Activated CD8-positive, alpha-beta memory T cell treated with anti-CD3 and anti-CD28 coated beads for 48 hours (primary cell): ENCODE measurements around the gene TOMM20L.
A peak's percentile ranks its signal among the peaks of the same experiment; 100 is the strongest.
"Not testable (repeated sequence)": the region's sequence is repeated elsewhere in the genome, so short reads cannot be mapped to it uniquely, and the experiment has no call there.

ENCODE experiments used
- DNase-seq, 3 experiments: peaks; one replicate each; pipeline ENCODE4 v3.0.0-alpha.2; 2020; ENCODE audit warnings: low read depth in 2 of 3, low spot score in 2 of 3

TOMM20L gene

DNA sequence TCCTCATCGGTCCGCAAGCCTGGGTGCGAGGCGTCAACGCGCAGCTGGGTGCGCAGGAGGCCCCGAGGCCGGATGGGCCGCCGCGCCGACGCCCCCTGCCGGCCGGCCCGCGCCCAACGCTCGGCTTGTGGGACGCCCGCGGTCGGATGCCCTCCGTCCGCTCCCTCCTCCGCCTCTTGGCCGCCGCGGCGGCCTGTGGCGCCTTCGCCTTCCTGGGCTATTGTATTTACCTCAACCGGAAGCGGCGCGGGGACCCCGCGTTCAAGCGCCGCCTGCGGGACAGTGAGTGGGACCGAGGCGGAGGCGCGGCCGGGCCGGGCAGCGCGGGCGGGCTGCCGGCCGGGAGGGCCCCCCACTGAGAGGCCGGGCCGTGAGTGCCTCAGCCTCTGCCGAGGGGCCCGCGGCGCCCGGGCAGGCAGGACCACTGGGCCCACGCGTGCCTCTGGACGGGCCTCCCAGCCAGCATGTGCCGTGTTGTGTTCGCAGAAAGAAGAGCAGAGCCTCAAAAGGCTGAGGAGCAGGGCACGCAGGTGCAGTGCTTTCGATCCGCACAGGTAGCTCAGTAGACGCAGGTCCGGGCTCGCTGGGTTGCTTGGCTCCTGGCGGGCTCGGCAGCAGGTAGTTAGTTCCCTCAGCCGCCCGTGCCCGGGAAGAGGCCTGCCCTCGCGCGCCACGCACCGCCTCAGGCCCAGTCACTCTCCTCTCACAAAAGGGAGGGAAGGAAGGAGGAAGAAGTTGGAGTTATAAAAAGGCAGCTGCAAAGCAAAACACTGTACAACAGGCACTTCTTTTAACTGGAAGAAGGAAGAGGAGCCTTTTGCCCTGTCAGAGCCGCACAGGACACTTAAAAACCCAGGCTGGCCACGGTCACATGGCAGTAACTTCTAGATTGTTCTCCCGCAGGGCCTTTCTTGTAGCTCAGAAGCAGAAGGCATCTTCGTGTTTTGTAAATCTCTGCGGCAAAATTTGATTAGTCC, at the start of gene TOMM20L:
Gene TOMM20L (plus strand): TSS at position 119 of the 977 bp plus-strand sequence. CDS start 28 bp downstream, at position 147.
- DNase-seq, result peak; percentile 38 to 62 (median 42)

DNA sequence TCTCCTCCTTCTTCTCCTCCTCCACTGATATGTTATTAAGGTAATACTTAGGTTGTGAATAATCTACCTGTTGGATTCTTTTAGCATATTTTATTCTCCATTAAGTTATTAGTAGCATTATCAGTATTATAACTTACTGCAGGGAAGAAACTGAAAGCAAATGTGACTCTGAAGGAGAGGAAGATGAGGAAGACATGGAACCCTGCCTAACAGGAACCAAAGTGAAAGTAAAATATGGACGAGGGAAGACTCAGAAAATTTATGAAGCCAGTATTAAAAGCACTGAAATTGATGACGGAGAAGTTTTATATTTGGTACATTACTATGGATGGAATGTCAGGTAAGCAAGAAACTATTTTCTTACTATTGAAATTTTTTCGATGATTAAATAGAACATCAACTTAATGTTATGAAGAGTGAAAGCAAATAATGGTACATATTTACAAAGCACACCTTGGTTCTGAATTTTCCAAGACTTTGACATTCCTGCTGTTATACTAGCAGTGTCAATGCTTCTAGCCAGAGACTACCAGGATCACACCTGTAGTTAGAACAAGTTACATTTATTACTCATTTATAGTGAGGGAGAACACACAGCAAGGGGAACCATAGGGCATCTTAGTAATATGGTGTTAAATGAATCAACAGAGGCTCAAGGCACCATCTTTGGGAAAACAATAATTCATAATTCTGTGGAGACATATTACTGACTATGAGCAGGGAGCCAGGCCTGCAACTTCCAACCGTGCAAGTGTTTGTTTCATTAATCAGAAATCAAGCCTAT, 42.0 kb upstream of the TOMM20L start:
- DNase-seq, result no peak

DNA sequence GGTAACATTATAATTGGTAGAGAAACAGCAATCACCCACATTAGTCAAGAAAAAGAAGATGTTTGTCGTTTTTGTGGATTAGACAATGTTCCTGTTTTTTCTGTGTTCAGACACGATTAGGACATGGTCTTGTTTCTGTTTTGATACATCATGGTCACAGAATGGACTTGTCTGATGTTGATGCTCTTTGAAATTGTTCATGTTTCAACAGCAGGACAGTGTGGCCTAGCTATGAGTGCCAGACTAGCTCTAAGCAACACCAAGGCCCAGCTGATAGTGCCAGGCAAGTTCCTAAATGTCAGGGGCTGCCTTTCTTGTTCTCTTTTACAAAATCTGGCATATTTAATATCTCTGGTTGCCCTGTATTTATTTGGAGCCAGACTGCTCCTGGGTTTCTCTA, 40.9 kb upstream of the TOMM20L start:
- no peak for DNase-seq

DNA sequence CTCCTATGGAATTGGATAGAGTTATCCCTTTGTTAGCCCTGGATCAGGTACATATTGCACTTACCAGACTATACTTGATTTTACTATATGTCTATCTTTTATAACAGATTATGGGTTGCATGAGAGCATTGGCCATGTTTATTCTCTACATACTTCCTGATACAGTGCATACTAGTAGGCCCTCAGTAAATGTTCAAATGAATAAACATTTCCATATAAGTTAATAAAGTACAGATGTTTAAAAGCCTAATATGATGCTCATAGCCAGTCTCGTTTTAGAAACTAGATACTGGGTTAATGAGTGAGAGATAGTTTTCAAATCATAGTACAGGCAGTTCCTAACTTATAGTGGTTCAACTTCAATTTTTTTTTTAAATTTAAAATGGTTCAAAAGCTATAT, 39.5 kb upstream of the TOMM20L start:
- DNase-seq, result no peak

DNA sequence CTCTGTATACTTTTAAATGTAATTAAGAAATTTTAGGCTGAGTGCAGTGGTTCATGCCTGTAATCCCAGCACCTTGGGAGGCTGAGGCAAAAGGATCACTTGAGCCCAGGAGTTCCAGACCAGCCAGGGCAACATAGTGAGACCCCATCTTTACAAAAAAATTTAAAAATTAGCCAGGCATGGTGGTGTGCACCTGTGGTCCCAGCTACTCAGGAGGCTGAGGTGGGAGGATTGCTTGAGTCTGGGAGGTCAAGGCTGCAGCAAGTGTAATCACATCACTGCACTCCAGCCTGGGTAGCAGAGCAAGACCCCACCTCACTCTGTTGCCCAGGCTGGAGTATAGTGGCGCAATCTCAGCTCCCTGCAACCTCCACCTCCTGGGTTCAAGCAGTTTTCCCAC, 33.5 kb upstream of the TOMM20L start:
- not testable (repeated sequence) for DNase-seq

DNA sequence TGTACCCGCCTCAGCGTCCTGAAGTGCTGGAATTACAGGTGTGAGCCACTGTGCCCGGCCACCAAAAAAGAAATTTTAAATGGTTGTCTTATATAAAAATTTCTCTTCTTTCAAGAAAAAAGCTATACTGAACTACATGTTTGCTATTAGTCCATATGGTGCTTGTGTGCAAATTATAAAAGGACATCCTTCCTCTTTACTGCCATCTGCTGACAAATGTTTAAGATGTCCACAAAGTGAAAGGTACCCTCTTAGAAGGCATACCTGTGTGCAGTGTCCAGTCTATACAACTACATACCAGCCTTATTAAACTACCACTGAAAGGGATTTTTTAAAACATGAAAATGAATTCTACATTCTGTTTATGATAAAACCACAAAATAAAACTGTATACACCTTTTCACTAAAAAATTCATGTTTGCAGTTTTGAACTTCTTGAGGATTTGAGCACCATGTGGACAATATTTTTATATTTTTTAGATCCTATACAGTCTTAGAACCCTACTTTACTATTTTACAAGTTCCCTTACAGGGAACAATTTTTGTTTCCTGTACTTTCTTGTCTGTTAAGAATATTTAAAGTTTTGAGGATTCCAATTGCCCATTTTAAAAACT, 32.8 kb upstream of the TOMM20L start:
- DNase-seq, result no peak

DNA sequence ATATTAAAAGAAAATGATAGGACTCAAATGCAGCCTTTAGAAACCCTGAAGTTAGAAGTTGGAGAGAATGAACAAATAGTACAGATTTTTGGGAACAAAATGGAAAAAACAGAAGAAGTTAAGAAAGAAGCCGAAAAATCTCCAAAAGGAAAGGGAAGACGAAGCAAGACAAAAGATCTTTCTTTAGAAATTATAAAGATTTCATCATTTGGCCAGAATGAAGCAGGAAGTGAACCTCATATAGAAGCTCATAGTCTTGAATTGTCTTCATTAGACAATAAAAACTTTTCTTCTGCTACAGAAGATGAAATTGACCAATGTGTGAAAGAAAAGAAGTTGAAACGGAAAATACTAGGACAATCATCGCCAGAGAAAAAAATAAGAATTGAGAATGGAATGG, 31.4 kb upstream of the TOMM20L start:
- no peak for DNase-seq

DNA sequence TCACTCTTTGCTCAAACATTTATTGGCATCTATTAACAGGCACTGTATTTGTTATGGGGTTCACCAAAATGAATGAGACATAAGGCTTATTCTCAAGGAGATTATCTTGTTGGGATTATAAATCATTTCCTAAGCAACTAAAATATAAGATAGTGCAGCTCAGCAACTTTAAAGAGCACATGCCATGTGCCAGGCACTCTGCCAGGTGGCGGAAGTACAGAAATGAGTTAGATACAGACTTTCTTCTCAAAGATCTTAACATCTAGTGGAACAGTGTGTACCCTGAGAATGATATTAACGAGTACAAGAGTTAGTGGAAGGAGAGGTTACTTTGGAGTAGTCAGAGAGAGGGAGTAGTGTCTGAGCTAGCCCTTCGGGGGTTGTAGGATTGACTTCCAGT, 28.4 kb upstream of the TOMM20L start:
- no peak for DNase-seq

DNA sequence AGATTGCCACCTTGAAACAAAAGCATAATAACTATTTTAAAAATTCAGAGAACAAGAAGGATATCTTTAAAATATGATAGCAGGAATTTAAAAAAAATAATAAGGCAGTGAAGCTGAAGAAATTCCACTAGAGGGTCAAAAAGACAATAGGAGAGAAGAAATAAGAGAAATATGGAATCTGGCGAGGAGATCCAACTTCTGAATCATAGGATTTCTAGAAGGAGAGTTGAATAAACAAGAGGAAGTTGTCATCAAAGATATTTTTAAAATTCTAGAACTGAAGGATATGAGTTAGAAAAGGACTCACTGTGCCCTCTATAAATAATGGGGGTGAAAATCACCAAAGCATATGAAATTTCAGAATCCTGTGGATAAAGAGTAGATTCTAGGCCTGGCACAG, 26.8 kb upstream of the TOMM20L start:
- no peak for DNase-seq

DNA sequence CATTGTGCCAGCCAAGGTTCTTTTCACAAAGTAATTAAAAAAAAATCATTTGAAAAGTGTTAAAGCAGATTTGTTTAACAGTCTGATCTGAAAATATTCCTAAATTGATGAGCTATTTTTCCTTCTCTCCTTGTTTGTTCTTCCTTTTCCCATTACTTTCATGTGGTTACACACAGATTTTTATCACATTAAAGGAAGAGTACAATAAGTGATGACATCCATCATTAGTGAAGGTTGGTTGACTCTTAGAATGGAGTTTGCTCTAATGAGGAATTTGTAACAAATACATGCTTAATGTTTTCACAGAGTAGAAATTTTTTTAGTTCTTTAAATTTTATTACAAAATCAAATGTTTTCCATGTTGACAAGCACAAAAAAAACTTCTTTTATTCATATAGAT, 18.9 kb upstream of the TOMM20L start:
- no peak for DNase-seq

DNA sequence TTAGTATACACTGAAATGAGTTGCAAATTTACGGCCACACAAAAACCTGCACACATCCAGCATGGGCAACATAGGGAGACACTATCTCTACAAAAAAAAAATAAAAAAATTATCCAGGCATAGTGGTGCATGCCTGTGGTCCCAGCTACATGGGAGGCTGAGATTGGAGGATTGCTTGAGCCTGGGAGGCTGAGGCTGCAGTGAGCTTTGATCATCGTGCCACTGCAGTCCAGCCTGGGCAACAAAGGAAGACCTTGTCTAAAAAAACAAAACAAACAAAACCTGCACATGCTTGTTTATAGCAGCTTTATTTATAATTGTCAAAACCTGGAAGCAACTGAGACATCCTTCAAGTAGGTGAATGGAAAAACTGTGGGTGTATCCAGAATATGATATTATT, 4.9 kb upstream of the TOMM20L start:
- no peak for DNase-seq

DNA sequence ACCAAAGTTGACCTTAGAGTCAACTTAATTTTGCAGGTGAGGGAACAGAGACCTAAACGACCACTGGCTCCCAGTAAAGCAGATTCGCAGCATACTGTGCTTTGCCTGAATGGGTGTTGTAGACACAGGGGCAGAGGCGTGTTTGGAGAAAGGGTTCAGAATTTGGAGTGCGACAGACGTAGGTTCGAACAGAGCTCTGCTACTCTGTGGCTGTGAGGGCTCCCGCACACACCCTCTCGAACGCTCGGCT, 243 bp upstream of the TOMM20L start:
- no peak for DNase-seq

DNA sequence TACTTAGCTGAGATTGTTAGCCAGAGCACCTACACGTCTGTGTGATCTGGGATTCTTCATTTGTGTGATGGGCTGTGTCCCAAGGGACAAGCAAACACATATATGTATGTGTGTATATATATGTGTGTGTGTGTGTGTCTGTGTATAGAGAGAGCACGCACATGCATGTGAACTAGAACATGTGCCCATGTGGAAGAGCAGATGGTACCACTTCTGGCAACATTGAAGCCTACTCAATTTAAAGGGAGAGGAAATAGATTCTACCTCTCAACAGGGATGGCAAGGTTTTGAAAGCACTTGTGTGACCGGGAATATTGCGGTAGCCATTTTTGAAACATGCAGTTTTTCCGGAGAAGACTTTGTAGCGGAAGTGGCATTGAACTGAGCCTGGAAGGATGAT, 1.4 kb downstream of the TOMM20L start:
- no peak for DNase-seq

DNA sequence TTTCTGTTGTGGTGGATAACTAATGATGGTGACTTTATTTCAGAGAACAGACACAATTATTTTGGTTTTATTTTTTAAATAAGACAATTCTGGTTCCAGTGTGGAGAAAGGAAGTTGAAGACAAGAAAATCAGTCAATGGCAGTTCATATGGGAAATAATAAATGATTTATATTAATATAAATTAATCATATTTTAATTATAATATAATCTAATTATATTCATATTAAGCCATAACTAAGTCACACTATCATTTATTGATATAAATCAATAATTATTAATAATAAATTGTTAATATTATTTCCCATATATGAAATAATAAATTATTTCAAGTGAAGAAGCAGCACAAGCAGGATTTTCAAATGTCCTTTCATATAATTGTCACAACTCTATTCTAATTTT, 2.8 kb downstream of the TOMM20L start:
- no peak for DNase-seq

DNA sequence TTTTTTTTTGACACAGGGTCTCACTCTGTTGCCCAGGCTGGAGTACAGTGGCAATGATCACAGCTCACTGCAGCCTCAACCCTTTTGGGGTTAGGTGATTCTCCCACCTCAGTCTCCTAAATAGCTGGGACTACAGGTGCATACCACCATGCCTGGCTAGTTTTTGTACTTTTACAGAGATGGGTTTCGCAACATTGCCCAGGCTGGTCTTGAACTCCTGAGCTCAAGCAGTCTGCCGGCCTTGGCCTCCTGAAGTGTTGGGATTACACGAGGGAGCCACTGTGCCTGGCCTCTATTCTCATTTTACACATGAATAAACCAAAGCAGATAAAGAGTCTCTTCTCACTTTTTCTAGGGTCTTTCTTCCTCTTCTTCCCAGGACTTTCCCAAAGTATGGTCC, 3.2 kb downstream of the TOMM20L start:
- no peak for DNase-seq

DNA sequence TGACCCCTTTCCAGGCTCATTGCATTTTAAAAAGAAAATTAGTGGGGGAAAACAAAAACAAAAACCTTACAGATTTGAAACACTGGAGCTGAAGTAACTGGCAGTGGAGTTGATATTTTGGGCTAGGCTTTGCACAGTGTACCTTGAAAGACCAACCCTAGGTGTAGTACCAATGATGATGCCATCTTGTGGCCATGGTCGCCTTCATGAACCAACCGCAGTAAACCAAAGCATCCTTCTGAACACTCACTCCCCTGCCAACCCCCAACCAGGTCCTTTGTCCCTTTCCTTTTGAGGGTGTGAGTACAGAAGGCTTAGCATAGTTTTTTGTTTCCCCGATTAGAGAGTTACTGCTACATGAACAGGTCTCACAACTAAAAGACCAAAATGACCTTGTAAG, 5.9 kb downstream of the TOMM20L start:
- no peak for DNase-seq

DNA sequence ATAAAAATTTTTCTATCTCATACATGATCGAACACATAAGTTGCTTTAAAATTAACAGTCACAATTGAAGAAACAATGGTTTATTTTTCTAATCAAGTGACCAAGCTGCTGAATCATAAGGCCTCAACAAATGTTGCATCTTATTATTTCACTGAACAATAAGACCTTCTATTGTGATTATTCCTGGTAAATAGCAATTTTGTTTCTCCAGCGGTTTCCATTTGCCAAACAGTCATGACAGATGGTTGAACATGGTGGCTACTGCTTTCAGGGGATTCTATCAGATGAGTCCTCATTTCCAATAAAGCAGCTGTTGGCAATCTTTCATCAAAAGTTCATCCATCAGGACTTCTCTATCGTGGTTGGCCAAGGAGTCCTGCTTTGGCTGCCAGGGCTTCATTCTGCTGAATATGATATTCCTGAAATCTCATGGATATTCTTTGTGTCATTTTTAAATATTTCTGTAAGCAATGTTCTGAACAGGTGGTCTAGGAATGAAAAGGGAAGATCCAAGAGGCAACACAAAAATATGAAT, 13.0 kb downstream of the TOMM20L start:
- DNase-seq, result no peak

DNA sequence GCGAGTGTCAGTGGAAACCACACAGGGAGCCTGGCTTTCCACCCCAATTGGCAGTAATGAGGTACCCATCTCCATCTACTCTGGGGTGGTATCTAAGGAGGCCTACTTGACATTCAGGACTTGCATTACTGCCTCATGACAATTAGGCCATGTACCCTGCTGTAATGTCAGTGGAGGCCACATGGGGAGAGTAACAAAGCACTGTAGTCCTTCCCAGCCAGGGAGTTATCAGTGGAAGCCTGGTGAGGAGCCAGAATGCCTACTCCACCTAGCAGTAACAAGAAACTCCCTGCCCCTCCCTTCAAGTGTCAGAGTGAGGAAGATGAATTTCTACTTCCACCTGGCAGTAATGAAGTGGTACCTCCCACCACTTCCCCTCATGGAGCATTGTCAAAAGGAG, 19.1 kb downstream of the TOMM20L start:
- no peak for DNase-seq

DNA sequence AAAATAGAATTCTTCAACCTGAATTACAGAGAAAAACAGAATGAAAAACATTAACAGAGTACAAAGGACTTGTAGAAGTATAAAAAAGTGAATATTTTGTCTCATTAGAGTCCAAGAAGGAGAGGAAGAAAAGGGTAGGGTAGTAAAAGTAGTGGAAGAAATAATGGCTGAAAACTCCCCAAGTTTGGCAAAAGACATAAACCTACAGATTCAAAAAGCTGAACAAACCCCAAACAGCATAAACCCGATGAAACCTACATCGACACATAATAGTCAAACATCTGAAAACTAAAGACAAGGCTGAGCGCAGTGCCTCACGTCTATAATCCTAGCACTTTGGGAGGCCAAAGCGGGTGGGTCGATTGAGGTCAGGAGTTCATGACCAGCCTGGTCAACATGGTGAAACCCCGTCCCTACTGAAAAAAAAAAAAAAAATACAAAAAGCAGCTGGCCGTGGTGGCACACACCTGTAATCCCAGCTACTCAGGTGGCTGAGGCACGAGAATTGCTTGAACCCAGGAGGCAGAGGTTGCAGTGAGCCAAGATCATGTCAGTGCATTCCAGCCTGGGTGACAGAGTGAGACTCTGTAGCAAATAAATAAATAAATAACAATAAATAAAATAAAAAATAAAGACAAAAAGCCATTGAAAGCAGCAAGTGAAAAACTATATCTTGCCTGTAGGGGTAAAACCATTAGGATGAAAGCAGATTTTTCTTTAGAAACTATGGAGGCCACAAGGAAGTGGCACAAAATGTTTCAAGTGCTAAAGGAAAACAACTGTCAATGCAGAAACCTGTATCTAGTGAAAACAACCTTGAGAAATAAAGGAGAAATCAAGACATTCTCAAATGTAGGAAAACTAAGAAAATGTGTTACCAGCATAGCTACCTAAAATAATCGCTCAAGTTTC, 20.2 kb downstream of the TOMM20L start:
- no peak for DNase-seq

DNA sequence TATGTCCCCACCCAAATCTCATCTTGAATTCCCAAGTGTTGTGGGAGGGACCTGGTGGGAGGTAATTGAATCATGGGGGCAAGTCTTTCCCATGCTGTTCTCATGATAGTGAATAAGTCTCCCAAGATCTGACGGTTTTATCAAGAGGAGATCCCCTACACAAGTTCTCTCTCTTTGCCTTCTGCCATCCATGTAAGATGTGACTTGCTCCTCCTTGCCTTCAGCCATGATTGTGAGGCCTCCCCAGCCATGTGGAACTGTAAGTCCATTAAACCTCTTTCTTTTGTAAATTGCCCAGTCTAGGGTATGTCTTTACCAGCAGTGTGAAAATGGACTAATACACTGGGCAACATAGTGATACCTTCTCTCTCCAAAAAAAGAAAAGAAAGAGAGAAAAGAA, 21.2 kb downstream of the TOMM20L start:
- DNase-seq, result not testable (repeated sequence)
